ENCODE data around the gene YIPF2. TPM values are rescaled to one million over a fixed set of nuclear protein-coding genes. Genes with fewer than 3 reads are reported as not detected.

Gene YIPF2
- total RNA-seq, 1 donor: 68.7 TPM

DNA sequence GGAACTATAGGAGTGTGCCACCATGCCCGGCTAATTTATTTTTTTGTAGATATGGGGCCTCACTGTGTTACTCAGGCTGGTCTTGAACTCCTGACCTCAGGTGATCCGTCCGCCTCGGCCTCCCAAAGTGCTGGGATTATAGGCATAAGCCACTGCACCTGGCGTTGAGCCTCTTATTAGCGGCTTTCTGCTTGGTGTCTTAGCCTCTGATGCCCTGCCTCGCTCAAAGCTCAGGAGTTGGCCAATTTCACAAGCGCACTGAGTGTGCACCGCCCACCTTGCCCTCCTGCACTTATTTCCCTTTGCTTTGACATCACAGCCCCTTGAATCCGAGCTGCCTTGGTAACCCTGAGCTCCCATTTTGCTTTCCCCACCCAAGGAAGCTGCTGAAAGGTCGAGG is 10.1 kb downstream of the YIPF2 start:
- TF ChIP-seq CTCF (IDR thresholded peaks at IDR 0.05; ENCODE audit: insufficient read depth, low read length): no peak

GRCh38 chr19:10916602-10917001 is 11.8 kb downstream of the YIPF2 start:
- no peak for TF ChIP-seq CTCF (IDR thresholded peaks at IDR 0.05; ENCODE audit: insufficient read depth, low read length)
- DNase-seq (ENCODE audit: low read depth): no peak
- H3K4me3 ChIP-seq (ENCODE audit: low read depth, low read length): no peak overlapping the region

More for the DNA sequence above, 10.1 kb downstream of the YIPF2 start:
- no peak for DNase-seq (ENCODE audit: low read depth)
- no peak overlapping the region for H3K4me3 ChIP-seq (ENCODE audit: low read depth, low read length)

GRCh38 chr19:10915130-10916091 is 13.0 kb downstream of the YIPF2 start:
- no peak overlapping the region for H3K4me3 ChIP-seq (ENCODE audit: low read depth, low read length)
- DNase-seq (ENCODE audit: low read depth): peak; percentile 68
- TF ChIP-seq CTCF (IDR thresholded peaks at IDR 0.05; ENCODE audit: insufficient read depth, low read length): peak; percentile 21

DNA sequence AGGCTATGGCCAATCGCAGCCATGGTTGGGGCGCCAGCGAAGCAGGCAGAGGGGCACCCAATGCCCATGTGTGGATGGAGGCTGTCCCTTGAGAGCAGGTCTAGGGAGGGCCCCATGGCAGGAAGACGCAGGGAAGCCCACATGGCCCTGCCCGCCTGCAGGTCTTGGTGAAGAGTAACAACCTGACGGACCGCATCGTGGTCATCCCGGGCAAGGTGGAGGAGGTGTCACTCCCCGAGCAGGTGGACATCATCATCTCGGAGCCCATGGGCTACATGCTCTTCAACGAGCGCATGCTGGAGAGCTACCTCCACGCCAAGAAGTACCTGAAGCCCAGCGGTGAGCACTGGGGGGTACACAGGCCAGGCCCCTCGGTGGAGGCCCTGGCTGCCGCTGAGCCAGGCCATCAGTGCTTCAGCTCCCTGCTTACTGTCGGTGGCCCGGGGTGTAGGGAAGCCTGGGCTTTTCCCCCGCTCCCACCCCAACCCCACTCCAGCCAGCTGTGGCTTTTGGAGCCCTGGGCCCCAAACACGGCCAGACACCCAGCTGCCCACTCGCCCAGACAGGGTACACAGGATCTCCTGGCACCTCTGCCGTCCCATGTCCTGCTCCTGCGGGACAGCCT is 14.6 kb downstream of the YIPF2 start:
- TF ChIP-seq CTCF (IDR thresholded peaks at IDR 0.05; ENCODE audit: insufficient read depth, low read length): no peak
- no peak overlapping the region for H3K4me3 ChIP-seq (ENCODE audit: low read depth, low read length)
- DNase-seq (ENCODE audit: low read depth): no peak

DNA sequence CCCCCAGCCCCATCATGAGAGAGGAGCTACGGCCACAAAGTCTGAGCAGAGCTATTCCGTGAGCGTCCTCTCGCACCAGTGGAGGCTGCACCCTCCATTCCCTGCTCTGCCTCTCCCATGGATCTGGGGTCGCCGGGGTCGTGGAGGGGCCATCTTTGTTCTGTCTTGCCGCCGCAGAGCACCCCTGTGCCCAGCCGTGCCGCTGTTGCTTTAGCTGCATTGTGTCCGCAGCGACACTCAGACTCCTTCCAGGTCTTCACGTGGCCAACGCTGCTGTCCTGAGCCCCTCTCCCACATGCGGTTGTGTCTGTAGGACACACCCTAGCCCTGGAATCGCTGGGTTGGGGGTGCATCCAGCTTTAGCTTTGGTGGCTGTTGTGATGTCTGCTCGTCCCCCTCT is 15.8 kb downstream of the YIPF2 start:
- no peak overlapping the region for H3K4me3 ChIP-seq (ENCODE audit: low read depth, low read length)
- TF ChIP-seq CTCF (IDR thresholded peaks at IDR 0.05; ENCODE audit: insufficient read depth, low read length): no peak
- DNase-seq (ENCODE audit: low read depth): no peak

GRCh38 chr19:10911579-10912363 is 16.7 kb downstream of the YIPF2 start:
- DNase-seq (ENCODE audit: low read depth): no peak
- no peak for TF ChIP-seq CTCF (IDR thresholded peaks at IDR 0.05; ENCODE audit: insufficient read depth, low read length)
- no peak overlapping the region for H3K4me3 ChIP-seq (ENCODE audit: low read depth, low read length)

All from fibroblast of the aortic adventitia (primary cell).